NCI-H146 (cell line): ENCODE data around the gene GPR162.
A peak's percentile ranks its signal among the peaks of the same experiment; 100 is the strongest.

ENCODE experiments used
- DNase-seq: peaks from one replicate; lab custom pipeline; 2025; lab: John Stamatoyannopoulos, UW

GPR162 gene

GRCh38 chr12:6821591-6822425, at the start of gene GPR162:
Gene GPR162 (plus strand): TSS chr12:6821821. CDS start chr12:6823899, 2,078 bp downstream.
- peak; percentile 87 for DNase-seq

GRCh38 chr12:6772331-6772695, 49.3 kb upstream of the GPR162 start, which contains the start of gene LAG3:
Gene LAG3 (plus strand): TSS chr12:6772520. CDS start chr12:6772853, 333 bp downstream.
- no peak for DNase-seq

- no peak for DNase-seq
Measured at GRCh38 chr12:6772726-6773589, 48.7 kb upstream of the GPR162 start.

- DNase-seq, result no peak
Measured at GRCh38 chr12:6773590-6774351, 47.9 kb upstream of the GPR162 start.

- DNase-seq, result no peak
Measured at GRCh38 chr12:6774499-6775062, 47.0 kb upstream of the GPR162 start.

- peak; percentile 47 for DNase-seq
Measured at GRCh38 chr12:6775185-6776174, 46.1 kb upstream of the GPR162 start.

- no peak for DNase-seq
Measured at GRCh38 chr12:6777386-6777785, 44.2 kb upstream of the GPR162 start.

- DNase-seq, result peak; percentile 30
Measured at GRCh38 chr12:6778217-6778573, 43.4 kb upstream of the GPR162 start.

- peak; percentile 99 for DNase-seq
Measured at GRCh38 chr12:6778574-6779550, 42.8 kb upstream of the GPR162 start.

GRCh38 chr12:6779708-6780432, 41.8 kb upstream of the GPR162 start:
- DNase-seq, result no peak

GRCh38 chr12:6780573-6780972, 41.0 kb upstream of the GPR162 start:
- no peak for DNase-seq

GRCh38 chr12:6782119-6782518, 39.5 kb upstream of the GPR162 start:
- no peak for DNase-seq

- DNase-seq, result no peak
Measured at GRCh38 chr12:6782850-6783566, 38.6 kb upstream of the GPR162 start.

GRCh38 chr12:6783828-6784227, 37.8 kb upstream of the GPR162 start:
- no peak for DNase-seq

- DNase-seq, result no peak
Measured at GRCh38 chr12:6784296-6784695, 37.3 kb upstream of the GPR162 start.

- no peak for DNase-seq
Measured at GRCh38 chr12:6784761-6785160, 36.9 kb upstream of the GPR162 start.

GRCh38 chr12:6786416-6787094, 35.1 kb upstream of the GPR162 start:
- DNase-seq, result no peak

GRCh38 chr12:6787309-6787708, 34.3 kb upstream of the GPR162 start:
- no peak for DNase-seq
